Limb (tissue), 2 donors: ENCODE measurements around the gene TMEM250.
A peak's percentile ranks its signal among the peaks of the same experiment; 100 is the strongest.
"Not testable (repeated sequence)": the region's sequence is repeated elsewhere in the genome, so short reads cannot be mapped to it uniquely, and the experiment has no call there.

ENCODE experiments used
- DNase-seq, 2 donors: peaks; one replicate each; pipeline ENCODE4 v3.0.0-alpha.2; 2016; ENCODE audit errors: extremely low spot score in 2 of 2

The TMEM250 gene

DNA sequence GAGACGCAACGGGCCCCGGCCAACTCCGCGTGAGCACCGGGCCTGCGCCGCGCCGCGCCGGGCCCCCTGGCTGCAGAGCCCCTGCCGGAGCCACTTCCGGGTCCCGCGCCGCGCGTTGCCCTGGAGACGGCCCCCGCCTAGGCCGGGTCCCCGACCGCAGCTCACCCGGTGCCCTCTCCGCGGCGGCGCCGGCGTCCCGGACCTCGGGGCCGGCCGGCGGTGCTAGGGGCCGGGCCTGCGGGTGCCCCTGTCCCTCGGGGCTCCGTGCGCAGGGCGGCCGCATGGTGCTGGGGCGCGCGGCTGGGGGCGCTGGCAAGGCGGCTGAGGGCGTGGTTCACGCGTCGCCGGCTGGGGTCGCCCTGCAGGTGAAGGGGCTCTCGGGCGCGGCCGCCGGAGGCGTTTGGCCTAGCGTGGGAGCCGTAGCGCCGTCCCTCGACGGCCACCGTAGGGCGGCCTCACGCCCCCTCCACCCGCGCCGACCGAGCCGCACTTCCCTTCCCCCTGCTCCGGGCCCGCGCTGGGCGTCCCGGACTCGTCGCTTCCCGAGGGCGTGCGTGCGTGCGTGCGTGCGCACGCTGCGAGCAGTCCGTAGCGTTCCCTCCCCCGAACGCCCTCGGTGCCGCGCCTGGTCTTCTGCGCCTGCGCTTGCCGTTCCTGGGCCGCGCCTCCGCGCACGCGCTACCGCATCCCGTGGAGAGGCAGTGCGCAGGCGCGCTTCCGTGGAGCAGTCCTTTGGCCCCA is at the start of gene TMEM250:
TMEM250 (minus strand) TSS at position 556 of the 741 bp plus-strand sequence. CDS start 1,975 bp downstream, outside the sequence.
- peak; percentile 97 to 98 for DNase-seq

DNA sequence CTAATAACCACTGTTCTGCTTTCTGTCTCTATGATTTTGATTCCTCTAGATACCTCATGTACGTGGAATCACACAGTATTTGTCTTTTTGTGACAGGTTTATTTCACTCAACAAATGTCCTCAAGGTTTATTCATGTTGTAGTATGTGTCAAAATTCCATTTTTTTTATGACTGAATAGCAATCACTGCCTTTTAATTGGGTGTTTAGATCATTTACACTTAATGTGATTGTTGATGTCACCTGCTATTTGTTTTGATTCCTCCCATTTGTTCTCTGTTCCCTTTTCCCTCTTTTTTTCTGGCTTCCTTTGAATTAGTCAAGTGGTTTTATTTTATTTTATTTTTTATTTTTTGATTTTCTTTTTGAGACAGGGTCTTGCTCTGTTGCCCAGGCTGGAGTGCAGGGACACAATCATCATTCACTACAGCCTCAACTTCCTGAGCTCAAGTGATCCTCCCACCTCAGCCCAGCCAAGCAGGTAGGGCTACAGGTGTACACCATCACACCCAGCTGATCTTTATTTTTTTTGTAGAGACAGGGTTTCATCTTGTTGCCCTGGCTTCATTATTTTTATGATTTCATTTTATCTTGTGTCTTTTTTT is 44.7 kb upstream of the TMEM250 start:
- DNase-seq = no peak

DNA sequence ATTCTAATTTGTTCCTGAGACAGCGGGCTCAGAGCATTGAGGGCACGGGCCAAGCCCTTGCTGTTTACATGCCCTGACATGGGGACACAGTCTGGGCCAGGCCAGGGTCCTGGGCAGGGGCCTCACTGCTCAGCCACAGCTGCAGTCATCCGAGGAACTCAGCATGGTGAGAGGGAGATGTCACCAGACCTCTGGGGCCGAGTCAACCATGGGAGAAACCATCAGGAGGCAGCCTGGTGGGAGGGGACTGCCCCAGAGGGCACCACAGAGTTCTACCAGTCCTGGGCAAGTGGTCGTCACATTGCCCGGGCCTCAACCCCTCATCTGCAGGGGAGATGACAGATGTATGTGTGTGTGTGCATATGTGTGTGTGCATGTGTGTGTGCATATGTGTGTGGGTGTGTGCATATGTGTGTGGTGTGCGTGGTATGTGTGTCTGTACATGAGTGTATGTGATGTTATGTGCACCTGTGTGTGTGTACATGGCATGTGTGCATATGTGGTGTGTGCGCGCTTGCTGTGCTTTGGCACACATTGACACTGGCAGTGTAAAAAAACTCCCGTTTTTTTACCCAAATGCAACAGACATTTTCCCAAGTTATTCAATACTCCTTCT is 42.4 kb upstream of the TMEM250 start:
- no peak for DNase-seq

DNA sequence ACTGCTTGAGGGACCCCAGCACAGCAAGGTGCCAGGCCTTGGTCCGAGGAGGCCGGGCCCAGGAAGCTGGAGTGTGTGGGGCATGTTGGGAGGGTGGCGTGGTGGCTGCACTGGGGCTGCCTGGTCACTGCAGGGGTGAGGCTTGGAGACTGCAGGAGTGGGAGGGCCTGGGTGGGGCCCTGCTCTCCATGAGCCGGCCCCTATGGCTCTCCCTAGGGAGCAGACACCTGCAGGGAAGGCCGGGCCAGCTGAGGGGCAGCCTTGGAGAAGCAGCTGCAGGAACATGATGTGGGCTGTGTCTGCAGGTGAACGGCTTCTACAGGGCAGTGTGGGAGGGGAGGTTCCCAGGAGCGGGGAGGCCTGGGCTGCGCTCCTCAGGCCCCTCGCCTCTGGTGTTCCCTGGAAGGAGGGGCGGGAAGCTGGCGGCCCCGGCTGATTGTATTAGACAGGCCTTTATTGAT is 41.7 kb upstream of the TMEM250 start:
- DNase-seq = no peak

DNA sequence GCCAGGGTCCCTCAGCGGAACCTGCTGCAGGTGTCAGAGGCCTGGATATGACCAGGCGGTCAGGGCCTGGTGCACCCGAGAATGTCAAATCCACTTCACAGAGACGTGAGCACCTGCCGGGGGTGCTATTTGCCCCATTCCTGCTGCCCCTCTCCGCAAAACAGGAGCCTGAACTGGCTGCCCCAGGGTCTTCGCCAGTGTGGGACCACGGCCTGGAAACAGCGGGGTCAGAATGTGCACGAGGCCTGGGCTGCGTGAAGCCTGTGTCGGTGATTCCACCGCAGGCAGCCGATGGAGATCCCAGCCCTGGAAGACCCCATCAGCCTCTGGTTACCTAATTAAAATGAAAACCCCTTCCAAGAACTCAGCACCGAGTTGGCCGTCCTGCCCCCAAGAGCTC is 41.2 kb upstream of the TMEM250 start:
- DNase-seq = no peak

DNA sequence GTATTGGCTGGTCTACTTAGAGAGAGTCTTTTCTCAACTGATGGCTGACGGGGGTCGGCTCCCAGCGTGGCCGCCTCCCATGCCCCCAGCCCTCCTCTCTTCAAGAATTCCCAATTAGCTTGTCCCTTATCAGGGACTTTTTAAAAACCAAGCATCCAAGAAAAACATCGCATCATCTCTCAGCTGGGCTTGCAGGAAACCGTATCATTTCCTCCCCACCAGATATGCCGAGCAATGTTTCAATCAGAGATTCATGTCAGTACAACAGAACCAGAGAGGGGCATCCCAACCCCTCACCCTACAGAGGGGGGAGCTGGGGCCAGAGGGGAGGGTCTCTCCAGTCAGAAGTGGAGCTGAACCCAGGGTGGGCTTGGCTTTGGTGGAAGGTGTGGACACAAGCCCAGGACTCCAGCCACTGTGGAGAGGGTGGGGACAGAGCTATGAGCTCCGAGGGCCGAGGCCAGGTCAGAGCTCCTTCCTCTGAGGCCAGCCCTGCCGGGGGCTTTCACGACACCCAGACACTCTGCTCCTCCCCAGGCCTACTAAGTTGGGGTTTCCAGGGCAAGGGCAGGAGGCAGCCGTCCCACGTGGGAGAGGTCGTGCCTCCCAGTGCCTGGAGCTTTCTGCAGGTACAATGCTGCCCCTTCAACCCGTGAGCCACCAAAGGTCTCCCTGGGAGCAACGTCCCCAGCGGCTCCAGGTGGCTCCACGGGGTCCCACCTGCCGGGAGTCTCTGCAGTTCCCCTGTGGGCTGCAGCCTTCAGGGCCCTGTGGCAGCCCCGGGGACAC is 39.0 kb upstream of the TMEM250 start:
- no peak for DNase-seq

- no peak for DNase-seq
Observed at GRCh38 chr9:136156209-136157120, 37.8 kb upstream of the TMEM250 start.

DNA sequence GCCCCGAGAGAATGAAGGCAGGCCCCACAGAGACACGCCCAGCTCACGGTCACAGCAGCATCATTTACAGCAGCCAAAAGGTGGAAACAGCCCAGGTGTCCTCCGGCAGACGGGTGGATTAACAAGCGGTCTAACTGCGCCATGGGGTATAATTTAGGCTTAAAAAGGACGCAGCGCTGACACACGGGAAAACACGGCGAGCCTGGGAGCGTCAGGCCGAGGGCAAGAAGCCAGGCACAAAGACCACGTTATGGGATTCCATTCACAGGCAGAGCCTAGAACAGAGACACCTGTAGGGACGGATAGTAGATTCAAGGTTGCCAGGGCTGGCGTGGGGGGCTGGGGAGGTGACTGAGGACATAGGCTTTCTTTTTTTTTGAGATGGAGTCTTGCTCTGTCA is 36.9 kb upstream of the TMEM250 start:
- DNase-seq = no peak

GRCh38 chr9:136154943-136155342 is 36.3 kb upstream of the TMEM250 start:
- DNase-seq = no peak

- DNase-seq = no peak
Observed at GRCh38 chr9:136153381-136154065, 34.8 kb upstream of the TMEM250 start.

DNA sequence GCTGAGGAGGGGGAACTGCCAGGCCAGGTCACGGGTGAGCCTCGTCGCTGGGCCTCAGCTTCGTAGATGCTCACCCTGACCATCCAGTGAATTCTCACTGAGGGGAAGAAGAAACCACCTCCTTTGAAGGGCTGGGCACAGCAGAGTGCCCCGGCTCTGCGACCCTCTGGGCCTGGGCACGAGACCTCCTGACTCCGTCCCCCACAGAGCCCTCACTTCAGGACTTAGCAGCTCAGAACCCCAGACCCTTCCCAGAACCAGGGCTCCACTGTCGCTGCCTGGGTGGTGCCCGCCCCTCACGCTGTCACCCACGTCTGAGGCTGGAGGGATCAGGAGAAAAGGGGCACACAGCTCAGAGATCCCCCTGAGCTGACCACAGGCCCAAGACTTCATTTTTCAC is 34.3 kb upstream of the TMEM250 start:
- DNase-seq = no peak

DNA sequence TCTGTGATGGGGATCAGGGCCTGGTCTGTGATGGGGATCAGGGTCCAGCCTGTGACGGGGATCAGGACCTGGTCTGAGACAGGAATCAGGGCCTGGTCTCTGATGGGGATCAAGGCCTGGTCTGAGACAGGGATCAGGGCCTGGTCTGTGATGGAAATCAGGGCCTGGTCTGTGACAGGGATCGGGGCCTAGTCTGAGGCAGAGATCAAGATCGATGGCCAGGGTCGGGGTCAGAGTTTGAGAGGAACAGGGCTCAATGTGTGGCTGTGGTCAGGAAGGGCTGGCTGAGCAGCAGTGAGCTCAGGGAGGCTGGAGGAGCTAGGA is 33.8 kb upstream of the TMEM250 start:
- no peak for DNase-seq

DNA sequence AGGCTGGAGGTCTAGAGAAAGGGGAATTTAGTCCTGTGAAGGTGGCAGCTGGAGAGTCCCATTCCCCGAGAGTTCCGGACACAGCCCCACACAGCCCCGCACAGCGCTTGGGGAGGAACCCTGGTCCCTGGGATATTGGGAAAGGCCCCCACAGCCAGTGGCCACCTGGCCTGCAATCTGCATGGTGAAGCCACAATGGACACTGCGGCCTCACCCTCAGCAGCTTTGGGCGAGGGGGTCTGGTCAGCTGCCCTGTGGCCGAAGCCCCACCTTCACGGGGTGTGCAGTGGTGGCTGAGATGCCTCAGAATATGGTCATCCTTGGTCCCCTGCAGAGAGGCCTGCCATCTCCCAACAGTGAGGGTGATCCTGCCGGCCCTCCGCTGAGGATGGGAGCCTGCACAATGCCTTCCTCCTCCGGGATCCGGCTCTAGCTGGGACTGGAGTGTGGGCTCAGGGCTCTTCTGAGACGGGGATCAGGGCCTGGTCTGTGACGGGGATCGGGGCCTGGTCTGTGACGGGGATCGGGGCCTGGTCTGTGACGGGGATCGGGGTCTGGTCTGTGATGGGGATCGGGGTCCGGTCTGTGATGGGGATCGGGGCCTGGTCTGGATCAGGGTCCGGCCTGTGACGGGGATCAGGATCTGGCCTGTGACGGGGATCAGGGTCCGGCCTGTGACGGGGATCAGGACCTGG is 33.3 kb upstream of the TMEM250 start:
- DNase-seq = no peak

- DNase-seq = no peak
Observed at GRCh38 chr9:136151214-136151804, 32.6 kb upstream of the TMEM250 start.

DNA sequence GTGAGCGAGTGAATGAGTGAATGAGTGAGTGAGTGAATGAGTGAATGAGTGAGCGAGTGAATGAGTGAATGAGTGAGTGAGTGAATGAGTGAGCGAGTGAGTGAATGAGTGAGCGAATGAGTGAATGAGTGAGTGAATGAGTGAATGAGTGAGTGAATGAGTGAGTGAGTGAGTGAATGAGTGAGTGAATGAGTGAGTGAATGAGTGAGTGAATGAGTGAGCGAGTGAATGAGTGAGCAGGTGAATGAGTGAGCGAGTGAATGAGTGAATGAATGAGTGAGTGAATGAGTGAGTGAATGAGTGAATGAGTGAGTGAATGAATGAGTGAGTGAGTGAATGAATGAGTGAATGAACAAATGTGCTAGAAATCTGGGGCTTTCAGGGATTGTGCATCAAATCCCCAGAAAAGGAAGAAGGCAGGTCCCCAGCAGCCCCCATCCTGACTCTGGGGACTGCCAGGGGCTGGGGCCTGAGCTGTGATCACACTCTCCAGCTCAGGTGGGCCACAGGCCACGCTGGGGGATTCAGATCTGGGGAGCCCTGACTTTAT is 32.1 kb upstream of the TMEM250 start:
- not testable (repeated sequence) for DNase-seq

GRCh38 chr9:136149853-136150252 is 31.2 kb upstream of the TMEM250 start:
- DNase-seq = no peak

- no peak for DNase-seq
Observed at GRCh38 chr9:136149337-136149736, 30.7 kb upstream of the TMEM250 start.

DNA sequence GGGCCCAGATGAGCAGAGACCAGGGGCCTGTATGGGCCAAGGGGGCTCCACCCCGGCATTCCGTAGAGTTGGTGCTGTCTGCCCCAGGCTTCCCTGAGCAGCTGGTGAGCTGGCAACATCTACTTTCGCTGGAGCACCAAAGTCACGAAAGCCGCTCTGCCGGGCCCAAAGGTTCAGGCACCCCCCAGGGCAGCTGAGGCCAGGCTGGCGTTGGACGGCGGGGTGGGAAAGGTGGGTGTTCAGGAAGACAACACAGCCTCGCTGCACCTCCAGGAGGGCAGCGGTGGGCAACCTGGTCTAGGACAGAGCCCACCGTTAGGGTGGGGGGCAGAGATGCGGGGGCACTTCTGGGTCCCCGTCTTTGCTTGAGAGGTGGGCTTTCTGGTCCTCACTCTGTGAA is 30.1 kb upstream of the TMEM250 start:
- DNase-seq = no peak
